Measurements from ENCODE around the gene VASH2.

DNA sequence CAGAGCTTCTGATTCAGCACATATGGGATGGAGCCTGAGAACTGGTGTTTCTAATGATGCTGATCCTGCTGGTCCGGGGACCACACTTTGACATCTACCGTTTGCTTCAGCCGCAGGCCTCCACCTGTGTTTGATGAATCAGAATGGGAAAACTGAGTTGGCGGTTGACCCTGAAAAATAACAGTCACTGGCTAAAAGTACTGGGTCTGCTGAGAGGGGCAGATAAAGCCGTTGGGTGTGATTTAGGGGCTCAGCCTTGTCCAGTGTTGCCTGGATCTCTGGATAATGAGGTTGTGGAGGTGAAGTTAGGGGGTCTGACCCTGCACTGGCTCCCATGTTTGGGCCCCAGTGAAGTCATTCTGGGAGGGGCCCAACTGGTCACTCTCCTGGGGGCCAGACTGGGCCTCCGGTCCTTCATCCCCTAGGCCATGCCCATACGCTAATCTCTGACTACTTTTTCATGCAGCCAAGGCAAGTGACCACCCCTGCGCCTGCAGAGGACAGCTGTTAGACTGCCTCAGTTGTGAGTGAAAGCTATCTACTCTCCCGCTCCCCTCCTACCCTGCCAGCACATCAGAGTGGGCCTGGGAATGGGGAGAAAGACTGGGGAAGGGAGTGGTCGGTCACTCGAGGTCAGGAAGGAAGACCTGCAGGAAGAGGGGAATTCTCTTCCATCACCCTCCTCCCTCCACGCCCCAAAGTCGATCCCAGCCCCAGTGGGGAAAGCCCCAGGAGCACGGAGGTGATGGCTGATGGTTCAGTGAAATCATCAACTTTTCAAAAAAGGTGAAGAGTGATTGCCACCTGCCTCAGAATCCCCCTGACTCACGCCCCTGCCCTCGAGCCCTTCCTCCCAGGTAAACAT lies 27.7 kb downstream of the VASH2 start:
- TF ChIP-seq USF2 (IDR thresholded peaks at IDR 0.05; ENCODE audit: low read length) (no peak), EZH2 (IDR thresholded peaks at IDR 0.05; ENCODE audit: low read depth, low read length, severe bottlenecking) (no peak), POLR2A (IDR thresholded peaks at IDR 0.05; ENCODE audit: control extremely low read depth in 1 of 2, low read depth in 2 of 2, low read length in 2 of 2) (peak; percentile 20 to 41), RAD21 (IDR thresholded peaks at IDR 0.05 in 1 of 2, conservative IDR thresholded peaks at IDR 0.05 in 1 of 2; ENCODE audit: low read depth in 2 of 2, low read length in 2 of 2) (no peak), JUND (IDR thresholded peaks at IDR 0.05; ENCODE audit: low read length) (no peak), BACH1 (IDR thresholded peaks at IDR 0.05; ENCODE audit: low read length) (no peak), RFX5 (IDR thresholded peaks at IDR 0.05; ENCODE audit: borderline replicate concordance, low read depth, low read length) (no peak), CHD2 (IDR thresholded peaks at IDR 0.05; ENCODE audit: low read length) (no peak), TEAD4 (IDR thresholded peaks at IDR 0.05; ENCODE audit: low read depth, low read length) (no peak), EP300 (IDR thresholded peaks at IDR 0.05; ENCODE audit: borderline replicate concordance in 1 of 2, low read depth in 2 of 2, low read length in 2 of 2) (no peak), RXRA (IDR thresholded peaks at IDR 0.05; ENCODE audit: insufficient read depth, low read depth, low read length) (no peak), TAF7 (optimal IDR thresholded peaks at IDR 0.05; ENCODE audit: borderline replicate concordance, low read depth, low read length) (no peak), RNF2 (IDR thresholded peaks at IDR 0.05; ENCODE audit: borderline replicate concordance, low read depth, low read length, missing control alignments, poor library complexity, severe bottlenecking) (no peak)
- TF ChIP-seq, protein P1, sequence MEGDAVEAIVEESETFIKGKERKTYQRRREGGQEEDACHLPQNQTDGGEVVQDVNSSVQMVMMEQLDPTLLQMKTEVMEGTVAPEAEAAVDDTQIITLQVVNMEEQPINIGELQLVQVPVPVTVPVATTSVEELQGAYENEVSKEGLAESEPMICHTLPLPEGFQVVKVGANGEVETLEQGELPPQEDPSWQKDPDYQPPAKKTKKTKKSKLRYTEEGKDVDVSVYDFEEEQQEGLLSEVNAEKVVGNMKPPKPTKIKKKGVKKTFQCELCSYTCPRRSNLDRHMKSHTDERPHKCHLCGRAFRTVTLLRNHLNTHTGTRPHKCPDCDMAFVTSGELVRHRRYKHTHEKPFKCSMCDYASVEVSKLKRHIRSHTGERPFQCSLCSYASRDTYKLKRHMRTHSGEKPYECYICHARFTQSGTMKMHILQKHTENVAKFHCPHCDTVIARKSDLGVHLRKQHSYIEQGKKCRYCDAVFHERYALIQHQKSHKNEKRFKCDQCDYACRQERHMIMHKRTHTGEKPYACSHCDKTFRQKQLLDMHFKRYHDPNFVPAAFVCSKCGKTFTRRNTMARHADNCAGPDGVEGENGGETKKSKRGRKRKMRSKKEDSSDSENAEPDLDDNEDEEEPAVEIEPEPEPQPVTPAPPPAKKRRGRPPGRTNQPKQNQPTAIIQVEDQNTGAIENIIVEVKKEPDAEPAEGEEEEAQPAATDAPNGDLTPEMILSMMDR (IDR thresholded peaks at IDR 0.05; ENCODE audit: control extremely low read depth in 1 of 3, insufficient read depth in 1 of 3, low read depth in 1 of 3, low read length in 3 of 3) = no peak
